GM12865 (cell line): ENCODE data around the gene LTO1.
"Not testable (repeated sequence)": the region's sequence is repeated elsewhere in the genome, so short reads cannot be mapped to it uniquely, and the experiment has no call there.

ENCODE experiments used
- DNase-seq: peaks from one replicate; pipeline ENCODE4 v3.0.0; 2010; ENCODE audit warnings: low read depth
- H3K4me3 ChIP-seq: 2 replicates; pipeline ENCODE4 v1.5.1; 2011; ENCODE audit warnings: mild to moderate bottlenecking, low read depth, low read length, control low read depth
- CTCF ChIP-seq: IDR thresholded peaks from 2 replicates; pipeline ENCODE4 v1.5.1; 2011; ENCODE audit warnings: low read length, control low read depth, low read depth, inconsistent platforms; ENCODE audit not compliant: insufficient read depth; ENCODE audit errors: missing control alignments

Gene LTO1

GRCh38 chr11:69630424-69630823 is 44.7 kb downstream of the LTO1 start:
- DNase-seq = no peak
- H3K4me3 ChIP-seq = no peak overlapping the region
- TF ChIP-seq CTCF = no peak

DNA sequence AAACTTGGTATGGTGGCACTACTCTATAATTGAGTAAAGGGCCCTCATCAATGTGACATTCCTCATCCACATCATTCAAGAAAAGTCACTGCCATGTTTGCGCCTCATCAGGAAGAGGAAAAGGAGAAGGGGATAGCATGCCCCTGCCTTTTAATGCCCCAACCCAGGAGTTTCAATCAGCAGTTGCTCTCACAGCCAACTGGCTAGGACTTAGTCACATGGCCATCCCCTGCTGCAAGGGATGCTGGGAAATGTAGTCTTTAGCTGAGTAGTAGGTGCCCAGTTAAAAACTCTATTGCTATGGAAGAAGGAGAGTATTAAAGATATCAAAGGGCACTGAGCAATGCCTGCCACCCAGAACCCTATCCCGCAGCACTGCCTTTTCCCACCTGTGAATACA is 45.1 kb downstream of the LTO1 start:
- no peak overlapping the region for H3K4me3 ChIP-seq
- TF ChIP-seq CTCF = no peak
- DNase-seq = no peak

GRCh38 chr11:69627551-69627950 is 47.6 kb downstream of the LTO1 start:
- no peak for TF ChIP-seq CTCF
- no peak for DNase-seq
- no peak overlapping the region for H3K4me3 ChIP-seq

DNA sequence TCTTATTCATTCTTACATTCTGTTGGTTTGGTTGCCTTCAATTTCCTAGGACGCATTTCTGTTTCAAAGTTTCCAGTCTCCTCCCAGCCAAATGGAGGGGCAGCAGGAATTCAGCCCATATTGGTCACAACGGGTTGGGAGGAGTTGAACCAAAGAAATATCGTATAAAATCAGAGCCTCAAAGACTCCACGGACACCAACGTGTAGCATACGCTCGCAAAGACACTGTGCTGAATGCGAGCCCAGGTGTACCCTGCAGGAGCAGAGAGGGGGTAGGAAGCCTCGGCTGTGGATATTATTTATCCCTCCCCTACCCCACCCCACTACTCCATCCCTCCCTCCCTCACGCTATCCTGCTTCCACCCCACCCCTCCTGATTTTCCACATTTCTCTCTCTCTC is 49.7 kb downstream of the LTO1 start:
- no peak overlapping the region for H3K4me3 ChIP-seq
- DNase-seq = no peak
- no peak for TF ChIP-seq CTCF

DNA sequence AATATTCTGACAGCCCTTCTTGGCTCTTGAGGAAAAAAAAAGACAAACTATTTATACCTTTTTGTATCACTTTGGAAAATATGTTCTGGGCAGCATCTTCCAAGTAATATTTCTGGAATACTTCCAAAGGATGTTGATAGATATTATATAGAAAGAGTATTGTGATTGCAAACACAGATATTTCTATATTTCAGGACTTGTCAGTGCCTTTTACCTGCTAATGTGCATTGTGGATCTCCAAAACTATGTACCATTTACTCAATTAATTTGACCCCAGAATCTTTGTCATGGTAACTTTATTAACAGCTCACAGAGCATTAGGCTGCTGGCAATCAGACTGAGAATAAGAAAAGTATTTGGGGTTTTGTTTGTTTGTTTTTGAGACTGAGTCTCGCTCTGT is 50.9 kb downstream of the LTO1 start:
- TF ChIP-seq CTCF = no peak
- DNase-seq = no peak

DNA sequence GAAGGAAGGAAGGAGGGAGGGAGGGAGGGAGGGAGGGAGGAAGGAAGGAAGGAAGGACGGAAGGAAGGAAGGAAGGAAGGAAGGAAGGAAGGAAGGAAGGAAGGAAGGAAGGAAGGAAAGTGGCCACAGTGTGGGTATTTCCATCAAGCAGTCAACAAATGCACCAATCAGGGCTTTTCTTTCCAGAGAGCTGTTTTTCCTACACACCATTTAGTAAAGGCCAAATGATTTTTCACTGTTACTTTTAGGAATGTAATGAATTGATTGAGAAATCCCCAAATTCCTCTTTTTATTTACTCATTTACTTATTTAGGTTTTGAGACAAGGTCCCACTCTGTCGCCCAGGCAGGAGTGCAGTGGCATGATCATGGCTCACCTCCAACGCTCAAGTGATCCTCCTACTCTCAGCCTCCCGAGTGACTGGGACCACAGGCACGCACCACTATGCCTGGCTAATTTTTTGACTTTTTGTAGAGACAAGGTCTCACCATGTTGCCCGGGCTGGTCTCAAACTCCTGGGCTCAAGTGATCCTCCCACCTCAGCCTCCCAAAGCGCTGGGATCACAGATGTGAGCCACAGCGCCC is 53.0 kb downstream of the LTO1 start:
- H3K4me3 ChIP-seq, DNase-seq: not testable (repeated sequence)

More for the DNA sequence above, 50.9 kb downstream of the LTO1 start:
- no peak overlapping the region for H3K4me3 ChIP-seq

DNA sequence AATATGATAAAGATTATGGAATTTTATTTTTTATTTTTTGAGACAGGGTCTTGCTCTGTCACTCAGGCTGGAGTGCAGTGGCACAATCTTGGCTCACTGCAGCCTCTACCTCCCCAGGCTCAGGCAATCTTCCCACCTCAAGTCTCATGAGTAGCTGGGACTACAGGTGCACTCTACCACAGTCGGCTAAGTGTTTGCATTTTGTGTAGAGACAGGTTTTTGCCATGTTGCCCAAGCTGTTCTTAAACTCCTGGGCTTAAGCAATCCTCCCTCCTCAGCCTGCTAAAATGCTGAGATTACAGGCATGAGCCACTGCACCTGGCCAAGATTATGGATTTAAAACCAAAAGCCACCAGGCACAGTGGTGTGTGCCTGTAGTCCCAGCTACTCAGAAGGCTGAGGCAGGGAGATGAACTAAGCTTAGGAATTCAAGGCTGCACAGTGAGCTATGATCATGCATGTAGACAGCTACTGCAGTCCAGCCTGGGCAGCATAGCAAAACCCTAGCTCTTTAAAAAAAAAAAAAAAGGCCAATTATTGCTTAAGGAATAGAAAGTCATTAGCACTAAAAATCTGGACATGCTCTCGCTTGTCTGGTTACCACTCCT is 54.4 kb downstream of the LTO1 start:
- H3K4me3 ChIP-seq = no peak overlapping the region
- no peak for TF ChIP-seq CTCF
- DNase-seq = no peak
